ENCODE data around the gene ZBTB5. TPM values are rescaled to one million over a fixed set of nuclear protein-coding genes. Genes with fewer than 3 reads are reported as not detected.

Gene ZBTB5
- total RNA-seq, 1 experiment from 2014 or later: 5.8 TPM

DNA sequence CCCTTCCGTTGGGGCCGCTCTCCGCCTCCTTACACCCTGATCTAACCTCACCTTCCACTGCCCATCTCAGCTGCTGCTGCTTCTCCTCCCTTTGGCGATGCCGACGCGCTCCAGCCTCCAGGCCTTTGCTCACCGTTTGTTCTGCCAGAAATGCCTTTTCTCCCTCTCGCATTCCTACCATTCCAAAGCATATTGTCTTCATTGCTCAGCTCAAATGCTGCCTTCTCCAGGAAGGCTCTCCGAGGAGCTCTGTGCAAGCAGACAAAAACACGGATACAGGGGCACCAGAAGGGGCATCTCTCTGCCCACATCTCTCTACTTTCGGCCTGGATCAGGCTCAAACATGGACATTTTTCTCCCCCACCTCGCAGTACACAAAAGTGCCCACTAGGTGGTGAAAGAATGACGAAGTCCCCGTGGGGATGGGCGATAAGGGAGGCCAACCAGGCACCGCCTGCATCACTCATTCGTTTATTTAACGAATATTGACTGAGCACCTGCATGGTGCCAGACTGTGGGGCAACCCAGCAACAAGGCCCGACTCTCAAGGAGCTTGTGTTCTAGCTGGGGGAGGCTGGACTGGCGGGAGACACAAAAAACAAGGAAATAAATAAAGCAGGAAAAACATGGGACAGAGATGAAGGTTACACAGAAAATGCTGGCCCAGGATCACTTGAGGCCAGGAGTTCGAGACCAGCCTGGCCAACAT is 50.1 kb downstream of the ZBTB5 start:
- Histone ChIP-seq H2AFZ (ENCODE audit: low read length) (peak overlapping the region; percentile 93), H3K36me3 (ENCODE audit: low read depth, low read length) (no peaks in the 10 kb centered on the region), H3K4me1 (ENCODE audit: insufficient read depth, low read length) (0 out of 2 replicates have a peak, but pooled peaks cover 6% of the 10 kb centered on the region), H3K4me3 (ENCODE audit: low read length) (no peak overlapping the region), H3K9me3 (ENCODE audit: low read length) (no peaks in the 10 kb centered on the region), H3K27me3 (ENCODE audit: low read length) (no peaks in the 10 kb centered on the region), H4K20me1 (ENCODE audit: low read length) (no peaks in the 10 kb centered on the region), H3K27ac (ENCODE audit: low read length) (no peak overlapping the region), H3K9ac (ENCODE audit: low read length) (no peak overlapping the region), H3K79me2 (ENCODE audit: low read length) (no peaks in the 10 kb centered on the region), H3F3A (ENCODE audit: low read length, unreplicated experiment) (no peaks in the 10 kb centered on the region), H3K4me2 (ENCODE audit: low read length) (peak overlapping the region; percentile 66), H3K9me2 (replicated peaks; ENCODE audit: low read length) (no peaks in the 10 kb centered on the region)
- peak; percentile 84 for DNase-seq
- BruUV-seq (replicated peaks): no TSS peak
- intact Hi-C loops (cut with micrococcal nuclease): no loop called here
- CTCF ChIA-PET: no interaction called here
- no peak for TF ChIP-seq EZH2 (IDR thresholded peaks at IDR 0.05; ENCODE audit: low read length, unreplicated experiment)
- TF ChIP-seq, protein P1, sequence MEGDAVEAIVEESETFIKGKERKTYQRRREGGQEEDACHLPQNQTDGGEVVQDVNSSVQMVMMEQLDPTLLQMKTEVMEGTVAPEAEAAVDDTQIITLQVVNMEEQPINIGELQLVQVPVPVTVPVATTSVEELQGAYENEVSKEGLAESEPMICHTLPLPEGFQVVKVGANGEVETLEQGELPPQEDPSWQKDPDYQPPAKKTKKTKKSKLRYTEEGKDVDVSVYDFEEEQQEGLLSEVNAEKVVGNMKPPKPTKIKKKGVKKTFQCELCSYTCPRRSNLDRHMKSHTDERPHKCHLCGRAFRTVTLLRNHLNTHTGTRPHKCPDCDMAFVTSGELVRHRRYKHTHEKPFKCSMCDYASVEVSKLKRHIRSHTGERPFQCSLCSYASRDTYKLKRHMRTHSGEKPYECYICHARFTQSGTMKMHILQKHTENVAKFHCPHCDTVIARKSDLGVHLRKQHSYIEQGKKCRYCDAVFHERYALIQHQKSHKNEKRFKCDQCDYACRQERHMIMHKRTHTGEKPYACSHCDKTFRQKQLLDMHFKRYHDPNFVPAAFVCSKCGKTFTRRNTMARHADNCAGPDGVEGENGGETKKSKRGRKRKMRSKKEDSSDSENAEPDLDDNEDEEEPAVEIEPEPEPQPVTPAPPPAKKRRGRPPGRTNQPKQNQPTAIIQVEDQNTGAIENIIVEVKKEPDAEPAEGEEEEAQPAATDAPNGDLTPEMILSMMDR (conservative IDR thresholded peaks at IDR 0.05; ENCODE audit: low read depth, low read length): peak; percentile 74
- POLR2A ChIA-PET (ENCODE audit: unreplicated experiment): no interaction called here
- peak; percentile 81 for ATAC-seq

DNA sequence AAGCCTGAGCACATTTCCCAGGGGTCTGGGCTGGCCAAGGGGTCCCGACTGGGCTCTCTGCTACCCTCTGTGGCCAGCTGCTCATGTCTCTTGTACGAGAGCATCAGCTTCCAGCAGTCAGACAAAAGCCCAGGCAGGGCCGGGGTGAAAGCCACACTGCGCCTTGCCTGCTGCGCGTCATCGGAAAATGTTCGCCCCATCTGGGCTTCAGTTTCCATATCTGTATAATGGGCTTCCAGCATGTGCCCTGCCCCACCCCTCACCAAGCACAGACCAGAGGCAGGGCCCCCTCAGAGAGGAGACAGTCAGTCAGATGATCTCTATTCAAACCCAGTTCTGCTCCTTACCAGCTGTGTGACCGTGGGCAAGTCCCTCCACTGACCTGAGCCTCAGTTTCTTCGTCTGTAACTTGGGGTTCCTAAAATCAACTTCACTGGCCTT is 50.7 kb downstream of the ZBTB5 start:
- CTCF ChIA-PET: no interaction called here
- H3K27ac ChIP-seq (ENCODE audit: low read length): no peak overlapping the region
- peak overlapping the region; percentile 93 for H2AFZ ChIP-seq (ENCODE audit: low read length)
- no peaks in the 10 kb centered on the region for H3K36me3 ChIP-seq (ENCODE audit: low read depth, low read length)
- TF ChIP-seq, protein P1 (conservative IDR thresholded peaks at IDR 0.05; ENCODE audit: low read depth, low read length): no peak
- TF ChIP-seq EZH2 (IDR thresholded peaks at IDR 0.05; ENCODE audit: low read length, unreplicated experiment) (no peak), EZH2phosphoT487 (IDR thresholded peaks at IDR 0.05; ENCODE audit: borderline replicate concordance, low read length) (no peak)
- no peak overlapping the region for H3K9ac ChIP-seq (ENCODE audit: low read length)
- H3K27me3 ChIP-seq (ENCODE audit: low read length): no peaks in the 10 kb centered on the region
- H3K4me1 ChIP-seq (ENCODE audit: insufficient read depth, low read length): 0 out of 2 replicates have a peak, but pooled peaks cover 6% of the 10 kb centered on the region
- DNase-seq (no peak), ATAC-seq (no peak)
- peak overlapping the region; percentile 66; the same call in 1 of the 2 replicates for H3K4me2 ChIP-seq (ENCODE audit: low read length)
- H3K9me3 ChIP-seq (ENCODE audit: low read length): no peaks in the 10 kb centered on the region
- H4K20me1 ChIP-seq (ENCODE audit: low read length): no peaks in the 10 kb centered on the region
- H3K9me2 ChIP-seq (replicated peaks; ENCODE audit: low read length): no peaks in the 10 kb centered on the region
- H3K4me3 ChIP-seq (ENCODE audit: low read length): no peak overlapping the region
- no peaks in the 10 kb centered on the region for H3K79me2 ChIP-seq (ENCODE audit: low read length)
- intact Hi-C loops (cut with micrococcal nuclease): no loop called here
- POLR2A ChIA-PET (ENCODE audit: unreplicated experiment): no interaction called here
- H3F3A ChIP-seq (ENCODE audit: low read length, unreplicated experiment): no peaks in the 10 kb centered on the region
- no TSS peak for BruUV-seq (replicated peaks)

DNA sequence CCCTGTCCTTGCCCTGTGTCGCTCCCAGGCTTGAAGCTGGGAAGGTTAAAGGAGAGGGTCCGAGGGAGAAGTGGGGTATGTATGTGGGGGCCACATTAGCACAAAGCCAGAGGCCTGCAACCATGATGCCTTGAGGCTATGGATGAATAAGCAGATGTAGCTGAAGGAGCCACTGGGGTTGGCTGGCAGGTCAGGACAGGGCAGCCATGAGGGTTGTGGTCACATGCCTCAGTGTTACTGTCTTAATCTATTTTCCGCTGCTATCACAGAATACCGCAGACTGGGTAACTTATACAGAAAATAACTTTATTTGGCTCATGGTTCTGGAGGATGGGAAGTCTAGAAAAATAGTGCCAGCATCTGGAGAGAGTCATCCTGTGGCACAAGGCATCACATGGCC is 51.9 kb downstream of the ZBTB5 start:
- Histone ChIP-seq H3K79me2 (ENCODE audit: low read length) (no peaks in the 10 kb centered on the region), H3K4me1 (ENCODE audit: insufficient read depth, low read length) (0 out of 2 replicates have a peak, but pooled peaks cover 5% of the 10 kb centered on the region), H3K9me3 (ENCODE audit: low read length) (no peaks in the 10 kb centered on the region), H3K36me3 (ENCODE audit: low read depth, low read length) (no peaks in the 10 kb centered on the region), H2AFZ (ENCODE audit: low read length) (no peak overlapping the region), H3K4me2 (ENCODE audit: low read length) (no peak overlapping the region), H3K9ac (ENCODE audit: low read length) (no peak overlapping the region), H4K20me1 (ENCODE audit: low read length) (no peaks in the 10 kb centered on the region), H3F3A (ENCODE audit: low read length, unreplicated experiment) (no peaks in the 10 kb centered on the region), H3K27me3 (ENCODE audit: low read length) (no peaks in the 10 kb centered on the region), H3K4me3 (ENCODE audit: low read length) (no peak overlapping the region), H3K9me2 (replicated peaks; ENCODE audit: low read length) (no peaks in the 10 kb centered on the region), H3K27ac (ENCODE audit: low read length) (no peak overlapping the region)
- ChIA-PET POLR2A (ENCODE audit: unreplicated experiment) (no interaction called here), CTCF (interaction anchor here (0.6 kb wide), 1 partner anchor 151 kb away, joined by 3 read pairs; no protein-coding TSS in a partner anchor)
- DNase-seq: no peak
- TF ChIP-seq EZH2phosphoT487 (IDR thresholded peaks at IDR 0.05; ENCODE audit: borderline replicate concordance, low read length) (no peak), EZH2 (IDR thresholded peaks at IDR 0.05; ENCODE audit: low read length, unreplicated experiment) (no peak)
- TF ChIP-seq, protein P1 (conservative IDR thresholded peaks at IDR 0.05; ENCODE audit: low read depth, low read length): no peak
- no peak for ATAC-seq
- intact Hi-C loops (cut with micrococcal nuclease): no loop called here
- BruUV-seq (replicated peaks): no TSS peak

All from PC-3 (cell line).